PFSK-1 (cell line): Measurements from ENCODE around the gene RNF26.

Experiments used
- FOXP2 ChIP-seq: optimal IDR thresholded peaks from 2 replicates; pipeline ENCODE3; 2011; ENCODE audit warnings: borderline replicate concordance, control low read depth, inconsistent platforms; ENCODE audit not compliant: insufficient read depth; ENCODE audit errors: extremely low read length, extremely low read depth
- POLR2AphosphoS5 ChIP-seq: IDR thresholded peaks from 2 replicates; pipeline ENCODE4 v1.6.1; 2012; ENCODE audit warnings: low read depth, mild to moderate bottlenecking, control low read depth, low read length, moderate library complexity
- REST ChIP-seq, 2 experiments: IDR thresholded peaks; 2 replicates each; pipeline versions ENCODE4 v1.6.1 to v1.8.0; 2011 to 2012; ENCODE audit warnings: low read depth in 2 of 2, low read length in 2 of 2, control low read depth in 1 of 2, inconsistent platforms in 1 of 2, mild to moderate bottlenecking in 1 of 2, moderate library complexity in 1 of 2; ENCODE audit not compliant: insufficient read depth in 1 of 2
- TAF1 ChIP-seq: IDR thresholded peaks from 2 replicates; pipeline ENCODE4 v1.6.1; 2012; ENCODE audit warnings: low read length, control low read depth, borderline replicate concordance; ENCODE audit not compliant: insufficient read depth

DNA sequence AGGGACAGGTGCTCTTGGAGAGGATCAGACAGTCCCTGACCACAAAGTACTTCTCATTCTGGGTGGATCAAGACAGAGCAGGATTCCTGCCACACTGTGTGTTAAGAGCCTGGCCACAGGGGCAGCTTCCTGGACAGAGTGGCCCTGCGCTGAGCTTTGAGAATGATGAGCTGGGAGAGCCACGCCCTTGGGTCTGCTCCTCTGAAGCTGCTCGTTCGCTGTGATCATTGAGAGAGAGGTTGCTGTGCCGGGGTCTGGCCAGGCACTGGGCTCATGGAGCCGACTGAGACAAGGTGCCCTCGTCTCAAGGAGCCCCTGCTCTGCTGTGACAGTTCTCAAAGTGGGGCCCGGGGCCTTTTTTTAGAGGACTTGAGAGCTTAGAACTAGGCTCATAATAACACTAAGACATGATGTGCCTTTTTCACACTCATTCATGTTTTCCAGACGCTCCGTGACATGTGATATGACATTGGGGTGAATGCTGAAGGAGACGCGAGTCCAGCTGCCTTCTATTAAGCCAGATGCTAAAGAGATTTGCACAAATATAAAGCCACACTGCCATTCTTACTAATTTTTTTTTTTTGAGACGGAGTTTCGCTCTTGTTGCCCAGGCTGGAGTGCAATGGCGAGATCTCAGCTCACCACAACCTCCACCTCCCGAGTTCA is 13.7 kb downstream of the RNF26 start:
- TF ChIP-seq POLR2AphosphoS5 = no peak
- TF ChIP-seq REST (IDR thresholded peaks at IDR 0.05; ENCODE audit: insufficient read depth in 1 of 2, low read depth in 2 of 2, low read length in 2 of 2) = no peak
- no peak for TF ChIP-seq TAF1
- TF ChIP-seq FOXP2 = no peak
